Lung (tissue), 12 donors: ENCODE measurements around the gene CZIB. TPM values are rescaled to one million over a fixed set of nuclear protein-coding genes. Genes with fewer than 3 reads are reported as not detected.

Experiments
- ATAC-seq: fragments of 200-7000 bp; cut with Tn5 transposase; one replicate; pipeline ENCODE4 v1.9.1; 2020; ENCODE audit warnings: moderate number of reproducible peaks; ENCODE audit not compliant: insufficient read depth, low FRiP score
- DNase-seq, 3 donors: peaks; one replicate each; pipeline ENCODE4 v3.0.0-alpha.2; 2013 to 2017
- H3K27ac ChIP-seq, 2 donors: one replicate each; pipeline ENCODE4 v1.5.1; 2013; ENCODE audit warnings: mild to moderate bottlenecking in 2 of 2, moderate library complexity in 2 of 2, control low read depth in 1 of 2, inconsistent platforms in 1 of 2, low read depth in 1 of 2, low read length in 1 of 2
- H3K27me3 ChIP-seq, 3 donors: one replicate each; pipeline ENCODE4 v1.5.1; 2013; ENCODE audit warnings: low read length in 2 of 3; ENCODE audit not compliant: control insufficient read depth in 3 of 3, insufficient read depth in 3 of 3
- H3K36me3 ChIP-seq, 4 donors: one replicate each; pipeline ENCODE4 v1.5.1; 2013; ENCODE audit warnings: low read length in 4 of 4, mild to moderate bottlenecking in 1 of 4, moderate library complexity in 1 of 4; ENCODE audit not compliant: control insufficient read depth in 4 of 4, insufficient read depth in 4 of 4
- H3K4me1 ChIP-seq, 5 donors: one replicate each; pipeline ENCODE4 v1.5.1; 2013; ENCODE audit warnings: low read length in 5 of 5, mild to moderate bottlenecking in 2 of 5, moderate library complexity in 1 of 5; ENCODE audit not compliant: control insufficient read depth in 5 of 5, insufficient read depth in 5 of 5
- H3K4me3 ChIP-seq: one replicate; pipeline ENCODE4 v1.5.1; 2013; ENCODE audit warnings: mild to moderate bottlenecking, control low read depth, moderate library complexity
- H3K9ac ChIP-seq, 2 donors: one replicate each; pipeline ENCODE4 v1.5.1; 2013; ENCODE audit warnings: low read length in 2 of 2, control low read depth in 1 of 2; ENCODE audit not compliant: insufficient read depth in 1 of 2
- H3K9me3 ChIP-seq, 4 donors: one replicate each; pipeline ENCODE4 v1.5.1; 2013; ENCODE audit warnings: low read length in 3 of 4, mild to moderate bottlenecking in 1 of 4, moderate library complexity in 1 of 4; ENCODE audit not compliant: control insufficient read depth in 4 of 4, insufficient read depth in 3 of 4
- CTCF ChIP-seq: IDR thresholded peaks from 2 replicates; pipeline ENCODE4 v1.5.1; 2012; ENCODE audit warnings: mild to moderate bottlenecking; ENCODE audit errors: control extremely low read depth, extremely low read depth
- WGBS, 2 donors: extraction: QIAGEN DNeasy Blood & Tissue Kit; methylation state at CpG; one replicate each; pipeline ENCODE4 v1.1.7; 2013; 5-methylcytosine and 5-hydroxymethylcytosine counted together
- polyA plus RNA-seq, 2 donors: library from polyadenylated mRNA; stranded (reverse); fragments of 200-250 nt; gene quantifications; one replicate each; pipeline ENCODE4 v1.2.1, GENCODE V29; 2013
- total RNA-seq, 2 donors: library from RNA; depleted of rRNA in 1 of 2; stranded (reverse); fragments of >200 nt in 1 of 2; gene quantifications; one replicate each; pipeline ENCODE4 v1.2.1, GENCODE V29; 2014 to 2021
- donor health status: control.
- donor health status: control.
- donor health status: Bipolar disorder and iron deficiency.
- donor health status: healthy.
- donor health status: DM: yes; HTN: yes; CAD: no.

CZIB gene
- total and polyA plus RNA-seq, 4 donors: 39.1 to 86.5 (median 52.9) TPM

GRCh38 chr1:53241828-53242227 lies 21.4 kb upstream of the CZIB start:
- Histone ChIP-seq H3K9ac (no peak overlapping the region), H3K9me3 (no peaks in the 10 kb centered on the region), H3K36me3 (no peaks in the 10 kb centered on the region), H3K27me3 (no peaks in the 10 kb centered on the region), H3K4me1 (peaks cover 0 to 9% (median 3%) of the 10 kb centered on the region in 5 donors), H3K27ac (no peak overlapping the region), H3K4me3 (no peak overlapping the region)
- ATAC-seq: no peak
- TF ChIP-seq CTCF: no peak
- DNase-seq: no peak
- WGBS, 2 donors: 86 to 89% methylated on average over 2 of the region's 2 CpGs

- TF ChIP-seq CTCF: no peak
- H3K27me3 ChIP-seq: no peaks in the 10 kb centered on the region
- H3K4me1 ChIP-seq: peaks cover 3 to 9% (median 4%) of the 10 kb centered on the region in 5 donors
- DNase-seq (peak; percentile 96 to 98 (median 97)), ATAC-seq (peak; percentile 93)
- 5 to 7% methylated on average over 64 of the region's 64 CpGs for WGBS, 2 donors
- H3K27ac ChIP-seq: peak within 1 kb of the TSS; percentile 72 to 80
- H3K36me3 ChIP-seq: peaks cover 12 to 22% (median 18%) of the 10 kb centered on the region in 4 donors
- H3K9ac ChIP-seq: peak within 1 kb of the TSS; percentile 88 to 89
- H3K9me3 ChIP-seq: no peaks in the 10 kb centered on the region
- peak within 1 kb of the TSS; percentile 97 for H3K4me3 ChIP-seq
Observed at GRCh38 chr1:53238197-53239155, 18.0 kb upstream of the CZIB start, which contains the start of gene MAGOH. Gene MAGOH, minus strand, starts transcription at chr1:53238518. Its CDS starts 70 bp downstream, at chr1:53238448.

- WGBS, 2 donors: 31 to 36% methylated on average over 8 of the region's 8 CpGs
- DNase-seq (peak in 1 of 3 donors; percentile 34), ATAC-seq (no peak)
- H3K9ac ChIP-seq: peak overlapping the region; percentile 88 to 89
- H3K36me3 ChIP-seq: peaks cover 12 to 28% (median 21%) of the 10 kb centered on the region in 4 donors
- no peaks in the 10 kb centered on the region for H3K27me3 ChIP-seq
- peaks cover 3 to 9% (median 4%) of the 10 kb centered on the region in 5 donors for H3K4me1 ChIP-seq
- no peaks in the 10 kb centered on the region for H3K9me3 ChIP-seq
- H3K27ac ChIP-seq: no peak overlapping the region
- no peak for TF ChIP-seq CTCF
- H3K4me3 ChIP-seq: peak overlapping the region; percentile 97
Observed at GRCh38 chr1:53237638-53238037, 17.2 kb upstream of the CZIB start.
